ENCODE measurements around the gene SETD1A.

DNA sequence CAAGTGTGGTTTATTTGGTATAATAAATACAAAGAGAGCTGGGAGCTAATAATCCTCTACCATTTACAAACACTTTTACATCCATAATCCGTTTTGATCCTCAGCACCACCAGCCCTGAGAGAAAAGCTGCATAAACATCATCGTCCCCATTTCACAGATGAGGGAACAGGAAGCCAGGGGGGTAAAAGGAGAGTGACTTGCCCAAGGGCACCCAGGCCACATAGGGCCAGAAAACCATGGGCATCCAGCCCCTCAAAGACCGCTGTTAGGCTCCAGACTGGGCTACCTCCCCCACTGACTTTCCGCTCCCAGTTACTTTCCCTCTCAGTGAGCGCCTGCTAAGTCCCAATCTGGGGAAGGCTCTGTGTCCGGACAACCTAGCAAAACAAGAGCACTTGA is 46.2 kb downstream of the SETD1A start:
- TF ChIP-seq POLR2A (IDR thresholded peaks at IDR 0.05; ENCODE audit: low read depth, low read length) (no peak), POLR2AphosphoS5 (IDR thresholded peaks at IDR 0.05; ENCODE audit: low read depth, low read length) (no peak), PAX5 (IDR thresholded peaks at IDR 0.05; ENCODE audit: insufficient read depth, low read length, severe bottlenecking) (no peak), TAF1 (IDR thresholded peaks at IDR 0.05; ENCODE audit: low read depth, low read length) (no peak), SPI1 (IDR thresholded peaks at IDR 0.05; ENCODE audit: low read depth, low read length) (no peak), POU2F2 (IDR thresholded peaks at IDR 0.05; ENCODE audit: low read depth, low read length) (no peak)
